Psoas muscle (tissue), 8 donors: ENCODE measurements around the gene IFRD2. TPM values are rescaled to one million over a fixed set of nuclear protein-coding genes. Genes with fewer than 3 reads are reported as not detected.
A peak's percentile ranks its signal among the peaks of the same experiment; 100 is the strongest.
"Not testable (repeated sequence)": the region's sequence is repeated elsewhere in the genome, so short reads cannot be mapped to it uniquely, and the experiment has no call there.

Experiments
- ATAC-seq, 4 donors: fragments of 200-7000 bp; cut with Tn5 transposase; one replicate each; pipeline ENCODE4 v1.9.1; 2020; ENCODE audit warnings: moderate library complexity in 3 of 4, mild to moderate bottlenecking in 2 of 4
- DNase-seq, 2 donors: peaks; one replicate each; pipeline ENCODE4 v3.0.0-alpha.2; 2020
- H3K27ac ChIP-seq: fragments of 200-600 bp; one replicate; pipeline ENCODE4 v1.8.0; 2022
- H3K27me3 ChIP-seq, 3 donors: fragments of 200-600 bp in 1 of 3; one replicate each; pipeline versions ENCODE4 v1.6.1 to v1.8.0; 2013 to 2022; ENCODE audit warnings: low read length in 2 of 3, mild to moderate bottlenecking in 2 of 3, moderate library complexity in 1 of 3; ENCODE audit not compliant: insufficient read depth in 3 of 3
- H3K36me3 ChIP-seq, 2 donors: fragments of 200-600 bp in 1 of 2; one replicate each; pipeline versions ENCODE4 v1.6.1 to v1.8.0; 2013 to 2022; ENCODE audit warnings: low read depth in 1 of 2, mild to moderate bottlenecking in 1 of 2, moderate library complexity in 1 of 2; ENCODE audit not compliant: insufficient read depth in 1 of 2
- H3K4me1 ChIP-seq: fragments of 200-600 bp; one replicate; pipeline ENCODE4 v1.8.0; 2022
- H3K4me3 ChIP-seq: fragments of 200-600 bp; one replicate; pipeline ENCODE4 v1.8.0; 2022; ENCODE audit warnings: mild to moderate bottlenecking
- H3K9me3 ChIP-seq: fragments of 200-600 bp; one replicate; pipeline ENCODE4 v1.8.0; 2022
- CTCF ChIP-seq: fragments of 200-600 bp; IDR thresholded peaks from one replicate; pipeline ENCODE4 v1.8.0; 2022; ENCODE audit warnings: antibody characterized with exemption
- WGBS, 3 donors: extraction: QIAGEN DNeasy Blood & Tissue Kit; methylation state at CpG; one replicate each; pipeline versions ENCODE4 v1.1.6 to v1.1.7; 2013; 5-methylcytosine and 5-hydroxymethylcytosine counted together
- intact Hi-C, 2 donors: fragments of 100-400 bp; cut with DNase I; formaldehyde crosslinking; loops; one replicate each; pipeline versions ENCODE4 v1.11.0 to v1.14.2; 2022
- polyA plus RNA-seq, 3 donors: library from polyadenylated mRNA; stranded (reverse); fragments of 200-250 nt; gene quantifications; one replicate each; pipeline ENCODE4 v1.2.3, GENCODE V29; 2013
- total RNA-seq, 4 donors: library from RNA; stranded (reverse); fragmentation: NEBNext Ultra II Directional in 2 of 4; extraction: Animal tissue kit (Norgen Biotek cat#: 25700) in 2 of 4; gene quantifications; one replicate each; pipeline versions ENCODE4 v1.2.1 to v1.2.4, GENCODE V29; 2021 to 2023
- donor health status: healthy with polysubstance abuse.
- donor health status: DM: no; HTN: no; CAD: no; lungs with moderate emphysema.
- donor health status: Bipolar disorder and iron deficiency.
- donor health status: healthy.
- donor health status: DM: yes; HTN: yes; CAD: no.
- donor health status: DM: no; HTN: no; CAD: no.
- donor health status: DM: no; HTN: no; CAD: no.
- donor health status: DM: yes; HTN: yes; CAD: no.

Gene IFRD2
- total and polyA plus RNA-seq, 7 donors = 77.2 to 175 (median 130) TPM

GRCh38 chr3:50288387-50289007, 3.7 kb downstream of the IFRD2 start:
- ATAC-seq (no peak), DNase-seq (peak in 1 of 2 donors; percentile 38)
- Histone ChIP-seq H3K27me3 (no peaks in the 10 kb centered on the region), H3K36me3 (peaks cover 14 to 46% of the 10 kb centered on the region in 2 donors), H3K9me3 (no peaks in the 10 kb centered on the region), H3K4me3 (no peak overlapping the region), H3K27ac (no peak overlapping the region), H3K4me1 (peaks cover 19% of the 10 kb centered on the region)
- 84 to 92% (median 85%) methylated on average over 23 of the region's 23 CpGs for WGBS, 3 donors
- intact Hi-C loops = no loop called here
- no peak for TF ChIP-seq CTCF

- no peak for DNase-seq
Observed at GRCh38 chr3:50287262-50287661, 5.0 kb downstream of the IFRD2 start.

GRCh38 chr3:50286322-50287227, 5.7 kb downstream of the IFRD2 start:
- ATAC-seq (peak in 1 of 4 donors; percentile 10), DNase-seq (no peak)
- Histone ChIP-seq H3K36me3 (peaks cover 14 to 46% of the 10 kb centered on the region in 2 donors), H3K9me3 (no peaks in the 10 kb centered on the region), H3K4me1 (peaks cover 10% of the 10 kb centered on the region), H3K4me3 (no peak overlapping the region), H3K27me3 (no peaks in the 10 kb centered on the region), H3K27ac (no peak overlapping the region)
- no peak for TF ChIP-seq CTCF
- WGBS, 3 donors = 76 to 87% (median 76%) methylated on average over 27 to 28 of the region's 28 CpGs
- intact Hi-C loops = no loop called here

More at GRCh38 chr3:50287262-50287661, 5.0 kb downstream of the IFRD2 start:
- H3K36me3 ChIP-seq = peaks cover 14 to 46% of the 10 kb centered on the region in 2 donors
- H3K4me1 ChIP-seq = peaks cover 10% of the 10 kb centered on the region
- H3K4me3 ChIP-seq = no peak overlapping the region
- no peak for ATAC-seq
- intact Hi-C loops = no loop called here
- 20 to 42% (median 38%) methylated on average over 1 of the region's 1 CpG for WGBS, 3 donors
- H3K9me3 ChIP-seq = no peaks in the 10 kb centered on the region
- TF ChIP-seq CTCF = no peak
- H3K27me3 ChIP-seq = no peaks in the 10 kb centered on the region
- H3K27ac ChIP-seq = no peak overlapping the region

- 86 to 92% (median 89%) methylated on average over 6 of the region's 6 CpGs for WGBS, 3 donors
Observed at GRCh38 chr3:50284121-50284520, 8.1 kb downstream of the IFRD2 start.

More at GRCh38 chr3:50284121-50284520, 8.1 kb downstream of the IFRD2 start:
- ATAC-seq, H3K4me1 ChIP-seq, H3K27me3 ChIP-seq, H3K4me3 ChIP-seq, H3K9me3 ChIP-seq, DNase-seq, intact Hi-C loops, H3K27ac ChIP-seq: not testable (repeated sequence)
- H3K36me3 ChIP-seq = peaks cover 10 to 30% of the 10 kb centered on the region in 2 donors
